Activated CD4-positive, alpha-beta T cell treated with anti-CD3 and anti-CD28 coated beads for 1 hour (primary cell): ENCODE data around the gene PLPPR5.
A peak's percentile ranks its signal among the peaks of the same experiment; 100 is the strongest.
"Not testable (repeated sequence)": the region's sequence is repeated elsewhere in the genome, so short reads cannot be mapped to it uniquely, and the experiment has no call there.

ENCODE experiments used
- DNase-seq: peaks from one replicate; pipeline ENCODE4 v3.0.0-alpha.2; 2020

The PLPPR5 gene, protein sequence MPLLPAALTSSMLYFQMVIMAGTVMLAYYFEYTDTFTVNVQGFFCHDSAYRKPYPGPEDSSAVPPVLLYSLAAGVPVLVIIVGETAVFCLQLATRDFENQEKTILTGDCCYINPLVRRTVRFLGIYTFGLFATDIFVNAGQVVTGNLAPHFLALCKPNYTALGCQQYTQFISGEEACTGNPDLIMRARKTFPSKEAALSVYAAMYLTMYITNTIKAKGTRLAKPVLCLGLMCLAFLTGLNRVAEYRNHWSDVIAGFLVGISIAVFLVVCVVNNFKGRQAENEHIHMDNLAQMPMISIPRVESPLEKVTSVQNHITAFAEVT

DNA sequence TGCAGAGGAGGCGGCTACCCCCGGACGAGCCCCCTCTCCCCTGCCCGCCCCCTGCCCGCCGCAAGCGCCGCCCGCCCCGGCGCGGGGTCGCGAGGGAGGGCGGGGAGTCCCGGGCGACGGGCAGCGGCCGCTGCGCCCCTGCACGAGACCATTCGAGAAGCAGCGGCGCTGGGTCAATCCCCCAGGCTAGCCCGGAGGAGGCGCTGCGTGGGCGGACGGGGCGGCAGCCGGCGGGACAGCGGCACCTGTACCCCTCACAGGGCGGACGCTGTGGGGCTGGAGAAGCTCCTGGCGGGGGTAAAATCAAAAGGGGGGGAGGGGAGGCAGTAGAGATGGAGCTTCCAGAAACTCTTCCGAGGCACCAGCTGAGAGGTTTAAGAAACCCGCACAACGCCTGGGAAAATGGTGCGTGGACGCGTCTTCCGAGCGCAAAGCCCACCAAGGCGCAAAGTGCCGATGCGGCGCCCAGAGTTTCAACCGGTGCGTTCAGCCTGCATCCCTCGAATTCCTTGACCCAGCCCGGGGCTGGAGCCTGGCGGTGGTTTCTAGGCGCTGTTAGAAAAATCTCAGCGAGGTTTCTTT lies at the start of gene PLPPR5:
TSS of gene PLPPR5 (minus strand) at position 1 of the 582 bp plus-strand sequence. CDS start 190 bp downstream, outside the sequence.
- no peak for DNase-seq

DNA sequence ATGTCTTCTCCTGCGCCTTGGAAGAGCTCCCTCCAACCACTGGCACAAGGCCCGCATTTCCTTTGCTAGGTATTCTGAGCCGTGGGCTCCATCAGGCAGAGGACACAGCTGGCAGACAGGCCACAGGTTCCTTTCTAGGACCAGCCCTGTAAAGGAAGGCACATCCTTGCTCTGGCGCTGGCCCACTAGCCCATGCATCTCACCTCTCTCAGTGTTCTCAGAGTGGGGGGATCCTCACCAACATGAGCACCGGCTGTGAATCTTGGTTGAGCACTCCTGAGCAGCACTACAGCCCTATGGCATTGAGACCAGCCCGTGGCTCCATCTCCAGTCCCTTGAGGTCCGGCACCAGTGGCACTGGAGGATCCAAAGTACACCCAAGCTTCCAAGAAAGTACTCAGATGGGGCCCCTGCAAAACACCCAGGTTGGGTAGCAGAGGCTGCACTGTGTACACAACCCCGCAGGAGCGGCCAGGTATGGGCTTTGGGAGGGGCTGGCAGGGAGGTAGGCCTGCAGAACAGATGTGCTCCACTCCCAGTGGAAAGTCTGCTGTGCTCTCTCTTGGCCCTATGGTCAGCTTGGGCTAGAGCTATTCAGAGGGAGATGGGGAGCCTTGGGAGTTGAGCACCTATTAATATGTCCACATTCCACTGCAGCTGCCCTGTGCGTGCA lies 47.1 kb upstream of the PLPPR5 start:
- DNase-seq = no peak

DNA sequence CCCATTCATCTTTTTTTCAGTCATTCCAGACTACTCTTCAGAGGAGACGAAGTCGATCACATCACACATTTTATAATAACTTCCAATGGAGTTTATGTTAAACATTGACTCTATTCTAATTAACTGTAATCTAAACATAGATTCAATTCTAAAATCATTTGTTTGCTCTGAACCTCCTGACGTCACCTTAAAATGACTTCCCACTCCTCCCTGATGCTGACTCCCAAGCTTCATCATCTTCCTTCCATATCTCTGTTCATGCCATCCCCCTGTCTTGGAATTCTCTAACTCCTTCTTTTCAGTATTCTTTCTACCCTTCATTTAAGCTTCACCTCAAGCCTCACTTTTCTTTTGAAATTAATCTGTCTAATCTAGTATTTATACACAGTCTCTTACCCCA lies 45.1 kb upstream of the PLPPR5 start:
- DNase-seq = no peak

DNA sequence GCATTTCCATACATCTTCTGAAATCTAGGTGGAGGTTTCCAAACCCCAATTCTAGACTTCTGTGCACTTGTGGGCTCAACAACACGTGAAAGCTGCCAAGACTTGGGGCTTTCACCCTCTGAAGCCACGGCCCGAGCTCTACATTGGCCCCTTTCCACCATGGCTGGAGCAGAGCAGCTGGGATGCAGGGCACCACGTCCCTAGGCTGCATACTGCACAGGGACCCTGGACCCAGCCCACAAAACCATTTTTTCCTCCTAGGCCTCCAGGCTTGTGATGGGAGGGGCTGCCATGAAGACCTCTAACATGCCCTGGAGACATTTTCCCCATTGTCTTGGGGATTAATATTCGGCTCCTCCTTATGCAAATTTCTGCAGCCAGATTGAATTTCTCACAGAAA lies 32.1 kb upstream of the PLPPR5 start:
- DNase-seq = not testable (repeated sequence)

DNA sequence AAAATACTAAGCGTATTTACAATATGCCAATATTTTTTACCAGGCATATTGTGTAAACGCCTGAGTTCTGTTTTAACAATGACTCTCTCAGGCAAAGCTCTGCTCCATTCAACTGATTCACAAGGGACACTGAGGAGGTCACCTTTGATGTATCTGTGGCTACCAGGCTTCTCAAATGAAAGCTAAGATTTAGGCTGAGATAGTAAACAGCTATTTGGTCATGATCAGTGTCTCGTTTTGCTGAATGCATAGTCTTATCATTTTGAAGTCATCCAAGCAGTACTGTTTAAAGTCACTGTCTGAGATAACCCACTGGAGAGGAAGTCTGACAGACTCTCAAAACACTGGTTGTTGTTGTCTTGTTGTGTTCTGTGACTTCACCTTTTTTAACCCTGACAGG lies 13.7 kb upstream of the PLPPR5 start:
- no peak for DNase-seq

DNA sequence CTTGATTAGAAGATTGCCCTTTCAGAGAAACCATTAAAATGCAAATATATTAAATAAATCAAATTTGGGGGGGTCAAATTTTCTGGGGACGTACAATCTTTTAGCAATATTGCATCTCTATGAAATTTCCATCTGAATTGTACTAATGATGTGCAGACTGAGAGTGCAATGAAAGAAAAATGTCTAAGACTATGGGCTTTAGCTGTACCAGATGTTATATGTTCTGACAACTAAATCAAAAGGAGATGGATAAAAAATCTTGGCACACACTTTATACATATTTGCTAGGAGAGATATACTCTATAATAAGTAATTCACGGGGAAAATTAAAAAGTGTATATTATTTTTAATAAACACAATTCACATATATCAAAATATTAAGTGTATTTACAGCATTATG lies 13.0 kb upstream of the PLPPR5 start:
- DNase-seq = no peak

DNA sequence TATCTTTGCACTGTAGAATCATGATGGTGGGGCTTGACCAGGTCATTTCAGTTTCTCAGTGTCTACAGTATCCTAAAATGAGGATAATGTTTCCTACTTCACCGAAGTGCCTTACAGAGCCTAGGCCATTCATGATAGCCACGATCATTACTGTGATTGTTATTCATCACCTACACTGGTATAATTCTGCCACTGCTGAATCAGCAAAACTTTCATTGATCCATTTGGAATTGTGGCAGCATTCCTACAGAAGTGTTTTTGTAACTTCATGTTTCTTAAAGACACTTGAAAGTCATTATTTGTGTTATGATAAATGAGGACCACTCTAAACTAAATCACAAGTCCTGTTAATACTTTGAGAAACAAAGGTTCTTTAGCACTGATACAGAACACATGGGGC lies 6.0 kb upstream of the PLPPR5 start:
- DNase-seq = no peak

DNA sequence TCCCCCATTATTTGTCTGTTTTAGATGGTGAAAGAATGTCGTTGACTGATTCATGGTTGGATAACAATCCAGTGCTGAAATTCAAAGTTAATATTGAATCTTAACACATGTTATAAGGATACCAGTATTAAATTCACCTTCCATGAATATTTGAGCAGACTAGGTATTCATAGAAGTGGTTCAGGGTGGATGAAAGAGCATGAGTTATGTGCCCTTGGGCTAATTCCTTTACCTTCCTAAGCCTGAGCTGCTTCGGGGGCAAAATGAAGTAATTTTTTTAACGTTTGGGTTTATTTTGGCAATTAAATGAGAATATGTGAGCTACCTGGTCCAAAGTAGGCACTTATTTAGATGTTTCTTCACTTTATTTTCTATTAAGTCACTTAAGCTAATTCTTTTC lies 2.7 kb upstream of the PLPPR5 start:
- DNase-seq = no peak

DNA sequence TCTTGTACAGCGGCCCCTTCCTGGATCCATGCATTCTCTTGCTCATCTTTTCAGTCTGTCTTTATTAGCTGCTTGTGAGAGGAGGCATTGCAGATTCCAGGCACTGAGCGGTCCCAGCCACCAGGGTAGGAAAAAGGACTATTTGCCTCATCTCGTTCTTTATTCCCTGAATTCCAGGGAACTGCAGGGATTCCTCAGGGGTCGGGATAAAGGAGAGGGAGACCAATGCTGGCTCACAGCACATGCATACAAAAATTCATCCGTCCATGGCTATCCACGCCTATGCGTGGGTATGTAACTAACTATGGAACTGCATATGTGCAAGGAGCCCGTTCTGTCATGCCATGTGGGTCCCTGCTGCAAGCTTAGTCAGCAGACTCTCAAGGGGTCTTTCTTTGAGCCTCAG lies 879 bp upstream of the PLPPR5 start:
- DNase-seq = no peak

DNA sequence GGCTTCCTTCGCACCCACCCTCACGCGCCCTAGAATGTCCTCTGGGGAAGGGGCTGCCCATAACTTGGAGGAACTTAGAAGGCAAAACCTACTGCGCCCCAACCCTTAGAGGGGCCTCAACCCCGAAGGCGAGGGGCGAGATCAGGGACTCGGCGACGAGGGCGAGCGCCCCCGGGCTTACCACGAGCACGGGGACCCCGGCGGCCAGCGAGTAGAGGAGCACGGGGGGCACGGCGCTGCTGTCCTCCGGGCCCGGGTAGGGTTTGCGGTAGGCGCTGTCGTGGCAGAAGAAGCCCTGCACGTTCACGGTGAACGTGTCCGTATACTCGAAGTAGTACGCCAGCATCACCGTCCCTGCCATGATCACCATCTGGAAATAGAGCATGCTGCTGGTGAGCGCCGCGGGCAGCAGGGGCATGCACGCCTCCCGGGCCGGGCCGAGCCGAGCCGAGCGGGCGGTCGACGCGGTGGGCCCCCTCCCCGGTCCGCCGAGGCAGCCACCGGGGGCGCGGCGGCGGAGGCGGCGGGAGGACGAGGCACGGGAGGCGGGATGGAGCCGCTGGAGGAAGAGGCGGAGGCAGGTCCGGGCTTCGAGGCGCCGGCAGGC lies 304 bp downstream of the PLPPR5 start:
- DNase-seq = peak; percentile 8

DNA sequence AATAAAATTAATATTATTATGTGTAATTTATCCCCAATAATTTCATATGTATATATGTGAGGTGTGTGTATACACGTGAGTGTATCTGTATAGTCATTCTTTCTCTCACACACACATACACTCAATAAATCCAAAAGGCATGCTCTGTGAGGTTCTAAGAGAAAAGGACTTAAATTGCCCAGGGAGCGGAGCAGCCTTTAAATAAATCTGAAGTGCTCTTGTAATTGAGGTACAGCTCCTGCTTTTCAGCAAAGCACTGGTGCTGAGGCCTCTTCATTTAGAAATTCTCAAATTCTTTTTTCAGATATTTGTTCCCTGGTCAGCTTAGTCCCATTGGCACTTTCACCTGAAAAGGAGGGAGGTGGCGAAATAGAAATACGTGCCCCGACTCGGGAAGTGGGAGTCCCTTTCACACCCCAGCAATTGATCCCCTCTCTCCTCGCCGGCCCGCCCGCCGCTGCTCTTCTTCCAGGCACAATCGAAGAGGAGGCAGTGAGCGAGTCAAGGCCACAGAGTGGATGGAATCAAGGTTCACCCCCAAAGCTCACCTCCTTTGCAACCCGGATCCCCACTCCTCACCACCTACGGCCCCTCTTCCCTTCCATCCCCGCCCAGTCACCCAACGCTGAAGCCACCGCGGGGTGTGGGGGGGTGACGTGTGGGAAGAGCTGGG lies 944 bp downstream of the PLPPR5 start:
- DNase-seq = no peak

DNA sequence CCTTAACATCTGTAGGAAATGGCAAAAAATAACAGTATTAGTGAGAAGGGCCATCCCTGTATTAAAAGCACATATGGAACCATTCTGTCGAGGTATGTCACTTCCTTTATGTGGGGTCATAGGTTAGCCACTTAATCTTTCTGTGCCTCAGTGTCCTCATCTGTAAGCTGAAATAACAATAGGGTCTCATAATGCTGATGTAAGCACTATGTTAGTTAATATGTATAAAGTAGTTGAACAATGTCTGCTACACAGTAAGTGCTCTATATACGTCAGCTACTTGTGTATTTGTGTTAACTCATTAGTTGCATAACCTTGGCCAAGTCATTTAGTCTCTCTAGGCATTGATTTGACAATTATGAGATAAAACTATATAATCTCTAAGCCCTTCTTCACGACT lies 11.8 kb downstream of the PLPPR5 start:
- DNase-seq = no peak

DNA sequence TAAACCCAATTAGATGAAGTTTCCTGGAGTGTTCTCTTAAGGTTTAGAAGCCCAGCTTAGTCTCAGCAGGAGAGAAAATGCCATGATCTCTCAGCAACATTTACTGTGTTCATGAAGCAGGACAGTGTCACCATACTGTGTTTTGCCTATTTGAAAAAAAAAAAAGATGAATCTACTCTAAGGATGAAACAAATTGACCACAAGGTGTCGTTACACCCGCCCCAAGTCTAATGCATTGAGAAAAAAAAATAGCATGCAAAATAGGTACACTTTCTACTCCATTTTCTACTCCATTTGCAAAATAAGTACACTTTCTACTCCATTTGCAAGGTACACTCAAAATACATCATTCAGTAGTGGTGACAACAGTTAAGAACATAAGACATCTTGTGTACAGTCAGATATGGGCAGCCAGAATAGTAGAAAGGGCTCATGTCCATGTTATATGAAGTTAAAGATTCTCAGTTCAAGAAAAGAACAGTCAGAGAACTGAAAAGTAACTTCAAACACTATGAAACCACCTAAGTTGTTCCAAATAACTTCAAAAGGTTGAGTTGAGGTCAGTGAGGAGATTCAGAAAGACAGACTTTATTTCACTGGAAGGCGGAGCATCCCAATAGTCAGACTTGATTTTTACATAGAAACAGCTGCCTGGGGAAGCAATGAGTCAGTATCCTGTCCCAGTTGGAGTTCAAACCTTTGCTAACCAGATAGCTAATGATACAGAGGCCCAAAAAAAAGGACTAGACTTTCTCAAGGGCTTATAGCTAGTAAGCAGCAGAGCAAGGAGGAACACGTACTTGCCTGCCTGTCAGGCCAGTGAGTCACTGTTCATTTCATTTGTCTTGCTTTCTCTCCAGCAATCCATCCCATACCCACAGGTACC lies 13.3 kb downstream of the PLPPR5 start:
- DNase-seq = no peak

DNA sequence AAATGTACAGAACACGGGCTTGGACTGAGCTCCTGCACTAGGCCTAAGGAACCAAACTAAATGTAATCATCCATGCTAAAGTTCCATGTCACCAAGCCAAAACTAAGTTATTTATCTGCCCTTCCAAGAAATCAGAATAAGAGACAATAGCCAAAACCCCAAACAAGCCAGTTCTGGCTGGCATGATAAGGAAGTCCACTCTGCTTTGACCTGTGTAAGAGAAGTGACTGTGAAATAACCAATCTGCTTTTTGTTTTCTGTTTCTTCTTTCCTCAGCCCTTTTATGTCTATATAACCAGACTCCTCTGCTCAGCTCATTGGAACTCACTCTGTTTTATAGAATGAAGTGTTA lies 15.1 kb downstream of the PLPPR5 start:
- no peak for DNase-seq

DNA sequence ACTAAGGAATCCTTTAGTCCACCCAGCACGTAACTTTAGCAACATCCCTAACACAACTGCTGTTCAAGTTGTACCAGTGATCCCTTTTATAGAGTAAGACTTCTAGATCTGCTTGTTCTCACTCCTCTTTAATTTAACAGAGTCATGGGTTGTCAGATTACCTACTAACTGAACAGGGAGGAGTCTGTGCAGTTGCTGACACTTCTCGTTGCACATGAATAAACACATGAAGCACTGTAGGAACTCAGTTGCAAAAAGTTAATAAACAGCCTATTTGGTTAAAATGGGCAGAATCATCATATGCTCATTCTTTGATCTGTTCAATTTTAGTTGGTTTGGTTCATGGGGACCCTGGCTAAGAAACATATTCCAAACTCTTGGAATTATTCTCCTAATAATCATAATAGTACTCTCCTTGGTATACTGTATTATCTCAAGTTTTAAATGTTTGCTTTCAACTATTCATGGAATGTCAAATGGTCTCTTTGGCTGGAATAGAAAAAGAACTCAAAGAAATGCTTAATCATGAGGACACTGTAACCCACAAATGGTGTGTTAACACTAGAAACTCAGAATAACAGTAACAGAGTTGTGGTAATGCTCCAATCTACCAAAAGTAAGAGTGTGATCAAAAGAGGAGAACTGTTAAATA lies 15.6 kb downstream of the PLPPR5 start:
- no peak for DNase-seq

DNA sequence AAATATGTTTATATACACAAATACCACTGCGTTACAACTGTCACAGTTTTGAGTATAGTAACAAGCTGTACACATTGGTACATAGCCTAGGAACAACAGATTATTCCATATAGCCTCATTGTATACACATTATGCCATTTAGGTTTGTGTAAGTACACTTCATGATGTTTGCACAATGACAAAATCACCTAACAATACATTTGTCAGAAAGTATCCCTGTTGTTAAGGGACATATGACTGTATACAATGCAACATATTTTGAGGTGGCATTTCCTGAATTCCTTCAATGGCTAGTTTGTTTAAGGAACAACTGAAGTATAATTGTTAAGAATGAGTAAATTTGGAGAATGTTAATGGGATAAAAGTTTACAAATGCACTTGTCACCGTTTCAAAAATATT lies 19.0 kb downstream of the PLPPR5 start:
- DNase-seq = no peak

DNA sequence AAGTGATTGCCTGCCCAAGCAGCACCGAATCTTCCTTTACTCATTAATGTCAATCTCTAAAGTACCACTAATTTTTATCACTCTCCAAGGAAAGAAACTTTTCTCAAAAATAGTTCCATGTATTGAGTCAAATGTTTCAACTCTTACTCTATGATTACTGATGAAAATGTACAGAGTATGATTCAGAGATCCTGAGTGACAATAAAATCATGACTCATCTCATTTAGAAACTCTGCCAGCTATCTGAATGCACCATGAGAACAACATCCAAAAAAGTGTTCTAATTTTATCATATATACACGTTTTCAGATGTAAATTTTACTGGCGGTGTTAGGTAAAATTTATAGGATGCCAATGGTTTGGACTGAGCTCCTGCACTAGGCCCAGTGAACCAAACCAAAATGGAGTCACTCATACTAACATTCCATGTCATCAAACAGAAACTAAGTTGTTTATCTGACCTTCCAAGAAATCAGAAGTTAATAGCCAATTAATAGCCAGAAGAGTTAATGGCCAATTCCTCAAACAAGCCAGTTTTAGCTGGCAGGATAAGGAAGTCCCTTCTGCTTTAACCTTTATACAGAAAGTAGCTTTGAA lies 22.6 kb downstream of the PLPPR5 start:
- no peak for DNase-seq

DNA sequence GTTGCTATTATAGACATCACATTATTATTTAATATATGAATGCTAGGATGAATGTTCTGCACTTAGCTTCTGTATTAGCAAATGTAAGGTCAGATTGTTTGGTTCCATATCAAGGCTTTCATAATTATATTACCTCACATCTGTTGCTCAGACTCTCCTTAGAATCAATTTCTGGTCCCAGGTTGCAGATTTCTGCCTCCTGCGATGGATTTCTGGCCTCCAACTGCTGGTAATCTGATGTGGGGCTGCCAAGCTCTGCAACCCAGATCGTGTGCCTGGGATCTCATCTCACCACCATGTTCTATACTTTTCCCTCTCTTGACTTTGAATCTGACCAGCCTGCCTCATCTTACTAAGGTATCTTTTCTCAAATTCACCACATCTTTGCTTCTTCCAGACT lies 25.2 kb downstream of the PLPPR5 start:
- DNase-seq = no peak

DNA sequence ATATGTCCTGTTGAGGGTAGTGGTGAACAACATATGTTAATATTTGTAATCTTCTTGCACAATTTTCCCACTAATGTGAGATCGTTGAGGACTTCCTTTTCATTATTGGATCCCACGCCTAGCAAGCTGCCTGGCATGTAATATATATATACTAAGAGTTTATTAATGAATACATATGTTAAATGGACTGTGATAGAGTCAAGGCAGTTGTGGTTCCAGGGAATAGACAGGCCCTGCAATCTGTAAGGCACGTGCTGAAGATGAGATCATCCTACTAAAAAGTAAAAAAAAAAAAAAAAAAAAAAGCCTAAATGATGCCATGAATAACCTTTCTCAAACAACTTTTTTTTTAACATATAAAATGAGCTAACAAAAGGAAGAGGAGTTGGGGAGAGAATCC lies 28.9 kb downstream of the PLPPR5 start:
- DNase-seq = no peak

DNA sequence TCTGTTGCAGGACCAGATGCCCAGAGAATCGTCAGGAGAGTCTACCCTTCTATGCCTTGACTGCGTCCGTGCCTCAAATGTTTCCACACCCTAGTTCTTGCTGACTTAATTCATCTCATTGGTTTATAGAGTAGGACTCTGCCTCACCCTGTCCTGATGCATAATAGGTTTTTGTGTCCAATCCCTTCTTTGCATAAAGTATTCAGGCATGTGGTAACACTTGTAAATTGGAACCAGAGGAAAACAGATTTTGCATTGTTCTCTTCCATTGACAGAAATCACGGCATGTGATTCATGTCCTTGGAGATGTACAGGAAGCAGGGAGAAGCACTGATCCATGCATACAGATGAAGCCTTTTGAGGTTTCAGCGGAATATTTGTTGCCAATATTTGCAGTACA lies 29.5 kb downstream of the PLPPR5 start:
- DNase-seq = no peak

DNA sequence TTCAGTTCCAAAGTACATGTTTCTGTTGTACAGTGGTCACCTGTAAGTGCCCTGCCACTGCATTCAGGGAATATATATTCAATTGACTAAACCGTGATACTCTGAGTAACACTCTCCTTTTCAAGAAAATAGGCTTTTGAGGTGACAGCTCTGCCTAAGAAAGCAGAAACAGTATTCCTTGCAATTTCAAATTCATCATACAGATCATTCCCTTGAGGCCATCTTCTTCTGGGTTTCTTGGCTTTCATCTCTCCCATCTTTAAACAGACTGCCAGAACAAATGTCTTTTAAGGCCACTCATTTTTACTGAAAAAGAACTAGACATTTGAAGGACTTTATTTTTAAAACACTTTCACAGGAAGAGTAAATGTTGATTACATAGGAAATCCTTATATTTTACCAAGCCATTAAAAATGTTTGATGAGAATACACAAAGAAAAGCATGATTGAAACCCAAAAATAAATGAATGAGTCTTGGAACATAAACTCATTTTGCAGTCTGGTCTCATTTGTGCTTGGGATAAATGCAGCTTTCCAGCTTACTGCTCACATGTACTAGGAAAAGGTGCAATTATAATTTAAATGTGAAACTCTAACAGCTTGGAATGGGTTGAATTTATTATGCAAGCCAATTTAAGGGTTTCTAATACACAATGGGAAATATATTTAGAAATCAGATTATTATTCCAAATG lies 34.7 kb downstream of the PLPPR5 start:
- no peak for DNase-seq
